WTC11 (cell line): ENCODE measurements around the gene WDR36.

Source experiments
- CTCF ChIP-seq: fragments of 200-600 bp; IDR thresholded peaks from 2 replicates; pipeline ENCODE4 v1.8.0; 2022; ENCODE audit warnings: antibody characterized with exemption
- NR3C1 ChIP-seq: sonication (generic); formaldehyde crosslinking; conservative IDR thresholded peaks from 2 replicates; pipeline ENCODE4 v1.8.1; 2023; ENCODE audit warnings: low read depth, mild to moderate bottlenecking, missing genetic modification reagents

GRCh38 chr5:111138096-111138495 is 45.9 kb downstream of the WDR36 start:
- TF ChIP-seq CTCF = no peak
- TF ChIP-seq NR3C1 (CRISPR knock-in tag) = no peak
